GM11168 (cell line): ENCODE results near the gene ELP6.

ENCODE experiments used
- in situ Hi-C: fragments of 300-500 bp; cut with MboI; formaldehyde crosslinking; loops from one replicate; pipeline ENCODE4 v1.12.0; 2022; ENCODE audit warnings: low sequenced_read_pairs; ENCODE audit not compliant: unreplicated experiment

The ELP6 gene

GRCh38 chr3:47513125-47513929 is at the start of gene ELP6:
Gene ELP6 (minus strand): TSS chr3:47513712. CDS start chr3:47513590, 122 bp downstream.
- in situ Hi-C loops: no loop called here

DNA sequence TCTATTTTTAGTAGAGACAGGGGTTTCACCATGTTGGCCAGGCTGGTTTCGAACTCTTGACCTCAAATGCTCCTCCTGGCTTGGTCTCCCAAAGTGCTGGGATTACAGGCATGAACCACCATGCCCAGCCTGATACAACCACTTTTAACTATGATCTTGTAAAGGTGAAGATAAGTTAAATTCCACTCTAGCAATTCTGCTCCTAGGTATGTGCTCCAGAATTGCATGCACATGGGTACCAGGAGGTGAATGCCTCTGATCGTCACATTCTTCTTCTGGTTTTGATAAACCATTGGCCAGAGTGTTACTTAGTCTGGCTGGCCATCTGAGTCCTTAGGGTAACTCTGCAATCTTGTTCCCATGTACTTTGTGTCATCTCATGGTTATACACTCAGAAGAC is 42.8 kb upstream of the ELP6 start:
- in situ Hi-C loops: no loop called here

- in situ Hi-C loops: no loop called here
These were observed 40.8 kb upstream of the ELP6 start for GRCh38 chr3:47554335-47554734.

GRCh38 chr3:47553407-47553806 is 39.9 kb upstream of the ELP6 start:
- in situ Hi-C loops: no loop called here

GRCh38 chr3:47542471-47543173 is 29.1 kb upstream of the ELP6 start:
- in situ Hi-C loops: loop anchor here (25.0 kb wide), 1 partner anchor 445 kb away; no protein-coding TSS in a partner anchor

DNA sequence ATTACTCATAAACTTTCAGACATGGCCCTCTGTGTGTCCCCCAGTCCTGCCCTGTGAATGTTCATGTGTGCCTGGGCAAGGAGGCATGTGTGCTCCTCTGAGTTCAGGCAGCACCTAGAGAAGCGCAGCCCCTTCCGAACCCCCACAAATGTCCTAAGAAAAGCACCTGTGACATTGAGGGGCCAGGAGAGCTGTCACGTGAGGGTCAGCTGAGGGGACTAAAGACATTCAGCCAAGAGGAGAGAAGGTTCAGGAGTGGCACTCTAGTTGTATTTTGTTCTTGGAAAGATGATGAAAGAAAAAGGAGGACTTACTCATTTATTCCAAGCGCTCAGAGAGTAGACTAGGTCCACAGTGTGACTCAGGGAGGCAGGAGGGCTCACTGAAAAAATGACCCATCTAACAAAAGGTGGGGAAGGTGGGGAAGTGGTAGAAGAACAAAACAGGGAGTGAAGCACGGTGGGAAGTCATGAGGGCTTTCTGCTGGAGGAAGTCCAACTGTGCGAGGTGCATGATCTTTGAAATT is 28.1 kb upstream of the ELP6 start:
- in situ Hi-C loops: loop anchor here (25.0 kb wide), 1 partner anchor 446 kb away; no protein-coding TSS in a partner anchor

GRCh38 chr3:47540281-47540680 is 26.8 kb upstream of the ELP6 start:
- in situ Hi-C loops: loop anchor here (25.0 kb wide), 1 partner anchor 447 kb away; no protein-coding TSS in a partner anchor

DNA sequence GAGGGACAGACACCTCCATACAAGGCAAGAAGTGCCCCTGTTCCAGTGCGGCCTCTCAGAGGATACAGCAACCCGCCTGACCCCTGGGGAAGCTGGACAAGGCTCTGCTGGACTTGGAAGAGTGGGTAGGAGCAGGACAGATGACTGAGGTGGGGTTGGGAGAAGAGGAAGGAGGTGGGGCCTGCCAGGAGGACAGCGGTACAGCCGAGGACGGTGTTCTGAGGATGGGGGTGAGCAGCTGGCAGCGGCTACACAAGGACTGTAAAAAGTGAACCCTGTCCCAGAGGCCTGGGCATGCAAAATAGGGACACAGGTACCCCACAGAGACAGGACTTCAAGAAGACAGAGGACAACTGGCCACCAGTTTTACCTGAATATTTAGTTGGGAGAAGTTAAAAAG is 23.5 kb upstream of the ELP6 start:
- in situ Hi-C loops: loop anchor here (25.0 kb wide), 1 partner anchor 450 kb away; no protein-coding TSS in a partner anchor

- in situ Hi-C loops: loop anchor here (25.0 kb wide), 1 partner anchor 451 kb away; no protein-coding TSS in a partner anchor
These were observed 22.8 kb upstream of the ELP6 start for GRCh38 chr3:47536221-47536891.

DNA sequence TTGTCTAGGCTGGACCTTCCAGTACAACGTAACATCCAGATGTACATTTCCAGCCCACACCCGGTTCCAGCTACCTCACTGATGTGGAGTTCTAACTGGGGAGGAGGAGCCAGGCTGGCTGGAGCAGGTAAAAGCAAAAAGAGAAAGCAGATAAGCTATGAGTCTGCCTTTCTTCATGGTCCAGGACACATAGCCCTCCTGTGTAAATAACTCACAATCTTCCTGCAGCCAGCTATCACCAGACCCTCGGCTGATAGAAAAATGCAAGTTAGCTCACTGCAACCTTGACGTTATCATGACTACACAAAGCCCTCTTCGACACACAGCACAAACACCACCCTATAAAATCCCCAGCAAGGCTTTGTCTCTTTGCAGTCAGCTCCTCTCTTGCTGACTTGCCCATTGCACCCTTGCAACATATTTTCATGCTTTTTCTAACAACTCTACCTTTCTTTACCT is 20.5 kb upstream of the ELP6 start:
- in situ Hi-C loops: loop anchor here (25.0 kb wide), 1 partner anchor 453 kb away; no protein-coding TSS in a partner anchor

- in situ Hi-C loops: loop anchor here (25.0 kb wide), 1 partner anchor 454 kb away; no protein-coding TSS in a partner anchor
These were observed 20.0 kb upstream of the ELP6 start for GRCh38 chr3:47533481-47533880.

DNA sequence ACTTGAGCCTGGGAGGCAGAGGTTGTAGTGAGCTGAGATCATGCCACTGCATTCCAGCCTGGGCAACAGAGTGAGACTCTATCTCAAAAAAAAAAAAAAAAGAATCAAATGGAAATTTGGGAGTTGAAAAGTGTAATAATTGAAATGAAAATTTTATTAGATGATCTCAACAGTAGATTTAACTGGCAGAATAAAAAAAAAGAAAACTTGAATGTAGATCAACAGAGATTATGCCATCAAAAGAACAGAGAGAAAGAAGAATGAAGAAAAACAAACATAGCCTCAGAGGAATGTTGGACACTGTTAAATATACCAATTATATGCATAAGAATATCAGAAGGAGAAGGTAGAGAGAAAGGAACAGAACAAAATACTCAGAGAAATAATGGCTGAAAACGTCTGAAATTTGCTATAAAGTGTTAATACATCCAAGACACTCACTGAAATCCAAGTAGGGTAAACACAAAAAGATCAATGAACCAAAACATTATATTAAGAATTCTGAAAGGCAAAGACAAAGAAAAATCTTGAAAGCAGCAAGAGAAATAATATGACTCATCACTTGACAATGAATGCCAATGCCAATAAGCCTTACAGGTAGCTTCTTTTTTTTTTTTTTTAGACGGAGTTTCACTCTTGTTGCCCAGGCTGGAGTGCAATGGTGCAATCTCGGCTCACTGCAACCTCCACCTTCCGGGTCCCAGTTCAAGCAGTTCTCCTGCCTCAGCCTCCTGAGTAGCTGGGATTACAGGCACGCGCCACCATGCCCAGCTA is 14.6 kb upstream of the ELP6 start:
- in situ Hi-C loops: loop anchor here (25.0 kb wide), 1 partner anchor 459 kb away; no protein-coding TSS in a partner anchor

DNA sequence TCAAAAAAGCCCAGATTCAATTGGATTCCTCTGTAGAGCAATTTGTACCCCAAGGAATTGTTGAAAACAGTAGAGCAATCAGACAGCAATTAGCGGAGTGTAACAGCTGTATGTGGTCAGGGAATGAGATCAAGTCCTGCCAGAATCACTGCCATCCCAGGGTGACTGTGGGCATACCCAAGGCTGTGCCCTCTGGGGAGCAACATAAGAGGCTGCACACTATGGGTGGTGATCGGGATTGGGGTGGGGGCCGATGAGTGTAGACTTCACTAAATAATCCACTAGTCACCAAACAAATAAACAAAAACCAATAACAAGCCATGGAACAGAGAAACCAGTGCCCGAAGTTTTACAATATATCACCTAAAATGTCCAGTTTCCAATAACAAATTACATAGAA is 12.1 kb upstream of the ELP6 start:
- in situ Hi-C loops: loop anchor here (25.0 kb wide), 1 partner anchor 462 kb away; no protein-coding TSS in a partner anchor

GRCh38 chr3:47523310-47524073 is 10.0 kb upstream of the ELP6 start:
- in situ Hi-C loops: loop anchor here (5.0 kb wide), 1 partner anchor 269 kb away; no protein-coding TSS in a partner anchor

- in situ Hi-C loops: loop anchor here (5.0 kb wide), 1 partner anchor 270 kb away; no protein-coding TSS in a partner anchor
These were observed 8.8 kb upstream of the ELP6 start for GRCh38 chr3:47522082-47522987.

- in situ Hi-C loops: loop anchor here (5.0 kb wide), 1 partner anchor 272 kb away; no protein-coding TSS in a partner anchor
These were observed 7.2 kb upstream of the ELP6 start for GRCh38 chr3:47520756-47521155.

DNA sequence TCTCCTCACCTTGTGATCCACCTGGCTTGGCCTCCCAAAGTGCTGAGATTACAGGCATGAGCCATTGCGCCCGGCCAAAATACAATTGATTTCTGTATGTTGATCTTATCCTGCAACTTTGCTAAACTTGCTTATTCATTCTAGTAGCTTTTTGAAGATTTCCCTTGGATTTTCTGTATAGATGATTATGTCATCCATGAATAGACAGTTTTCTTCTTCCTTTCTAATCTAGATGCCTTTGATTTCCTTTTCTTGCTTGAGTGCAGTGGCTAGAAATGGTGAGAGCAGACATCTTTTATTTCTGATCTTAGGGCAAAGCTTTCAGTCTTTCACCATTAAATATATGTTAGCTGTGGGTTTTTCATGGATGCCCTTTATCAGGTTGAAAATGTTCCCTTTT is 4.4 kb upstream of the ELP6 start:
- in situ Hi-C loops: no loop called here
